ENCODE measurements around the gene E4F1.
"Not testable (repeated sequence)": the region's sequence is repeated elsewhere in the genome, so short reads cannot be mapped to it uniquely, and the experiment has no call there.

Gene E4F1

GRCh38 chr16:2250652-2251295, 27.4 kb downstream of the E4F1 start:
- peak; percentile 23 to 61 (median 43) for DNase-seq

GRCh38 chr16:2251296-2252111, 28.1 kb downstream of the E4F1 start, which contains the start of gene ECI1:
Gene ECI1, minus strand, starts transcription at chr16:2251587. Its CDS starts 21 bp downstream, at chr16:2251566.
- peak; percentile 45 to 78 (median 64) for DNase-seq

- no peak for DNase-seq
Measured at GRCh38 chr16:2252806-2253148, 29.4 kb downstream of the E4F1 start.

- DNase-seq = no peak
Measured at GRCh38 chr16:2253293-2253692, 29.9 kb downstream of the E4F1 start.

- no peak for DNase-seq
Measured at GRCh38 chr16:2256531-2257140, 33.2 kb downstream of the E4F1 start.

GRCh38 chr16:2257726-2258125, 34.3 kb downstream of the E4F1 start:
- no peak for DNase-seq

GRCh38 chr16:2258530-2258929, 35.1 kb downstream of the E4F1 start:
- DNase-seq = not testable (repeated sequence)

- no peak for DNase-seq
Measured at GRCh38 chr16:2260250-2260649, 36.9 kb downstream of the E4F1 start.

GRCh38 chr16:2263026-2263425, 39.6 kb downstream of the E4F1 start:
- DNase-seq = not testable (repeated sequence)

GRCh38 chr16:2266887-2267286, 43.5 kb downstream of the E4F1 start:
- DNase-seq = not testable (repeated sequence)

GRCh38 chr16:2267505-2267912, 44.1 kb downstream of the E4F1 start:
- peak in 2 of 6 experiments; percentile 57 to 60 for DNase-seq

- DNase-seq = peak; percentile 89 to 97 (median 93)
Measured at GRCh38 chr16:2267913-2268666, 44.7 kb downstream of the E4F1 start, which contains the start of gene RNPS1. Gene RNPS1, minus strand, starts transcription at chr16:2268126. Its CDS starts 3,483 bp downstream, at chr16:2264643.

GRCh38 chr16:2270070-2270462, 46.7 kb downstream of the E4F1 start:
- DNase-seq = no peak

GRCh38 chr16:2270588-2271470, 47.4 kb downstream of the E4F1 start:
- DNase-seq = no peak

GRCh38 chr16:2271848-2272461, 48.6 kb downstream of the E4F1 start:
- no peak for DNase-seq

GRCh38 chr16:2273484-2273883, 50.1 kb downstream of the E4F1 start:
- no peak for DNase-seq

- no peak for DNase-seq
Measured at GRCh38 chr16:2273931-2274330, 50.5 kb downstream of the E4F1 start.

GRCh38 chr16:2275476-2276367, 52.3 kb downstream of the E4F1 start:
- DNase-seq = no peak

GRCh38 chr16:2276368-2277195, 53.2 kb downstream of the E4F1 start:
- DNase-seq = no peak

Measured in stimulated activated naive CD4-positive, alpha-beta T cell (primary cell).